ENCODE data around the gene INPPL1. TPM values are rescaled to one million over a fixed set of nuclear protein-coding genes. Genes with fewer than 3 reads are reported as not detected.

INPPL1 gene
- total RNA-seq, 2 experiments from 2014 or later: 75.9 to 78.4 TPM

GRCh38 chr11:72239849-72240460 is 15.4 kb downstream of the INPPL1 start:
- peak; percentile 3 for ATAC-seq
- intact Hi-C loops (cut with micrococcal nuclease): no loop called here

DNA sequence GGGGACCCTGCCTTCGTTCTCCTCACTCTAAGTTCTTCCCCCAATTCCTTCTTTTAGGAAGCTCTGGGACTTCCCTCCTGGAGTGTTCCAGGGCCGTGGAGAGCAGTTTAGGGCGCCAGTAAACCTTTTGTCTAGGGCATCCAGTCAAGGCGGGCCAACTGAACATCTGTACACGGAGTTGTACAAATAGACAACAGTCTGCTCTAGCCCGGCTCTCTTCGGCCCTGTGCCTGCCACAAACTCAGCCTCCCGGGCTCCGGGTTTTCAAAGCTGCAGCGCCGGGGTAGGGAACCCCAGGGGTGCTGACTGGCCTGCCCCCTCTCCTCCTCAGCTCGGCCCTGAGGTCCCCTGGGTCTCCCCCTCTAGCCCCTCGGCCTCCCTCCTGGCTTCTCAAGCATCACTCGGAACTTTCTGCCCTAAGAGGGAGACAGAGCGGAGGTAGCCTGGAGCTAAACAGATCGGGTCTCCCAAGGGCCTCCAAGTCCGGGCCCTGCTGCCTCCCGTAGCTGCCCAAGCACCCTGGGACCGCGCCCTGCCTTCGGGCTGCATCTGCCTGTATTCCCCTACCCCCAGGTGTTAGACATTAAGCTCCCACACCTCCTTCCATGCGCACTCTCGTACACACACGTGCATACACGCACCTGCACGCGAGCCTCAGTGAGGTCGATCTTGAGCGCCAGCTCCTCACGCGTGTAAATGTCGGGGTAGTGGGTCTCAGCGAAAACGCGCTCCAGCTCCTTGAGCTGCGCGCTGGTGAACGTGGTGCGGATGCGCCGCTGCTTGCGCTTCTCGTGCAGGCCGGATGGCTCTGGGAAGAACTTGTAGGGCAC is 16.1 kb downstream of the INPPL1 start:
- intact Hi-C loops (cut with micrococcal nuclease): no loop called here
- no peak for TF ChIP-seq CTCF (IDR thresholded peaks at IDR 0.05)
- peaks cover 12% of the 10 kb centered on the region for H3K36me3 Mint-ChIP-seq (ENCODE audit: low read depth)
- H3K27me3 Mint-ChIP-seq: peaks cover 45% of the 10 kb centered on the region
- no peak overlapping the region for H3K27ac Mint-ChIP-seq
- H3K9me3 Mint-ChIP-seq: no peaks in the 10 kb centered on the region
- ChIA-PET POLR2A (interaction anchor here (0.7 to 1.4 kb wide), 5 partner anchors 11 to 548 kb away, joined by 3 to 4 read pairs (median 3); no protein-coding TSS in a partner anchor), CTCF (interaction anchor here (0.6 to 1.8 kb wide), 2 partner anchors 15 to 190 kb away, joined by 3 to 8 read pairs; no protein-coding TSS in a partner anchor)
- DNase-seq (peak; percentile 29), ATAC-seq (no peak)
- peak overlapping the region; percentile 62 for H3K4me3 Mint-ChIP-seq
- peaks cover 22% of the 10 kb centered on the region for H3K4me1 Mint-ChIP-seq (ENCODE audit: low read depth)

More at GRCh38 chr11:72239849-72240460, 15.4 kb downstream of the INPPL1 start:
- DNase-seq: no peak
- CTCF ChIA-PET: interaction anchor here (0.6 to 1.8 kb wide), 2 partner anchors 14 to 191 kb away, joined by 3 to 8 read pairs; no protein-coding TSS in a partner anchor
- Mint-ChIP-seq H3K36me3 (ENCODE audit: low read depth) (peaks cover 12% of the 10 kb centered on the region), H3K27me3 (peaks cover 45% of the 10 kb centered on the region), H3K4me3 (peak overlapping the region; percentile 62), H3K9me3 (no peaks in the 10 kb centered on the region), H3K27ac (no peak overlapping the region), H3K4me1 (ENCODE audit: low read depth) (peaks cover 22% of the 10 kb centered on the region)
- POLR2A ChIA-PET: interaction anchor here (0.8 to 1.2 kb wide), 2 partner anchors 26 to 282 kb away, joined by 3 read pairs; no protein-coding TSS in a partner anchor
- TF ChIP-seq CTCF (IDR thresholded peaks at IDR 0.05): no peak

- TF ChIP-seq CTCF (IDR thresholded peaks at IDR 0.05): no peak
- intact Hi-C loops (cut with micrococcal nuclease): no loop called here
- ChIA-PET POLR2A (interaction anchor here (0.7 to 1.4 kb wide), 4 partner anchors 10 to 548 kb away, joined by 3 to 4 read pairs (median 3); no protein-coding TSS in a partner anchor), CTCF (interaction anchor here (1.8 kb wide), 1 partner anchor 190 kb away, joined by 8 read pairs; no protein-coding TSS in a partner anchor)
- Mint-ChIP-seq H3K4me3 (no peak overlapping the region), H3K9me3 (no peaks in the 10 kb centered on the region), H3K36me3 (ENCODE audit: low read depth) (peaks cover 12% of the 10 kb centered on the region), H3K4me1 (ENCODE audit: low read depth) (peaks cover 22% of the 10 kb centered on the region), H3K27me3 (peaks cover 45% of the 10 kb centered on the region), H3K27ac (no peak overlapping the region)
- DNase-seq: no peak
- no peak for ATAC-seq
These were observed 16.8 kb downstream of the INPPL1 start for GRCh38 chr11:72241291-72241781.

DNA sequence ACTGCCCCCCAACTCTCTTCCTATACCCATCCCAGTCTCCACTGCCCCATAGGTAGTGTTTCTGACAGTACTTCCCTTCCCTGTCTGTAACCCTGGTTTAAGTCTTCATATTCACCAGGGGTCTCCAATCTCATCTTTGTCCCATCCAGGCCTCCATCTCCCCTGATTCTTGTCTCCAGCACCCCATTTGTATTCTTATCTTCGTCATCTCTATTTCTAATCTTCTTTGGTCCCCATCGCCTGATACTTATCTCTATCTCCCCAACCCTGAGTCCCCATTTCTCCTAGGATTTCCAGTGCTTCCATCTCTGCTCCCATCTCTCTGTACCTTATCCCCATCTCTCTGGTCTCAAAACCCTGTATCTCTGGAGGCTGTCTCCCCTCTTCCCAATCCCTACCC is 17.6 kb downstream of the INPPL1 start:
- Mint-ChIP-seq H3K27ac (no peak overlapping the region), H3K4me1 (ENCODE audit: low read depth) (peaks cover 22% of the 10 kb centered on the region), H3K4me3 (no peak overlapping the region), H3K27me3 (peaks cover 45% of the 10 kb centered on the region), H3K9me3 (no peaks in the 10 kb centered on the region), H3K36me3 (ENCODE audit: low read depth) (peaks cover 4% of the 10 kb centered on the region)
- intact Hi-C loops (cut with micrococcal nuclease): no loop called here
- ChIA-PET CTCF (no interaction called here), POLR2A (interaction anchor here (1.4 kb wide), 1 partner anchor 19 kb away, joined by 3 read pairs; no protein-coding TSS in a partner anchor)
- no peak for TF ChIP-seq CTCF (IDR thresholded peaks at IDR 0.05)
- DNase-seq (no peak), ATAC-seq (no peak)
